GM18505 (cell line): Measurements from ENCODE around the gene DNASE1L2.

ENCODE experiments used
- ATAC-seq: cut with Tn5 transposase; IDR thresholded peaks from one replicate; pipeline ENCODE4 v1.9.1; 2021; ENCODE audit not compliant: unreplicated experiment
- POLR2A ChIP-seq: IDR thresholded peaks from 4 replicates; pipeline ENCODE4 v1.6.1; 2011; ENCODE audit warnings: borderline replicate concordance; ENCODE audit not compliant: insufficient read depth, insufficient read length; ENCODE audit errors: extremely low read depth

The DNASE1L2 gene

GRCh38 chr16:2206780-2207433 lies 29.3 kb upstream of the DNASE1L2 start:
- TF ChIP-seq POLR2A, result no peak
- no peak for ATAC-seq

- TF ChIP-seq POLR2A, result no peak
- ATAC-seq, result no peak
Measured at GRCh38 chr16:2207872-2208271, 28.4 kb upstream of the DNASE1L2 start.

- ATAC-seq, result no peak
- TF ChIP-seq POLR2A, result no peak
Measured at GRCh38 chr16:2208308-2208707, 27.9 kb upstream of the DNASE1L2 start.

- no peak for ATAC-seq
Measured at GRCh38 chr16:2208772-2209171, 27.5 kb upstream of the DNASE1L2 start.

GRCh38 chr16:2209258-2210008 lies 26.8 kb upstream of the DNASE1L2 start:
- ATAC-seq, result no peak
- no peak for TF ChIP-seq POLR2A

More at GRCh38 chr16:2208772-2209171, 27.5 kb upstream of the DNASE1L2 start:
- no peak for TF ChIP-seq POLR2A

GRCh38 chr16:2210009-2210332 lies 26.3 kb upstream of the DNASE1L2 start:
- no peak for ATAC-seq
- TF ChIP-seq POLR2A, result no peak

- TF ChIP-seq POLR2A, result no peak
- ATAC-seq, result no peak
Measured at GRCh38 chr16:2210386-2211365, 25.6 kb upstream of the DNASE1L2 start, which contains the start of gene BRICD5. Gene BRICD5, minus strand, starts transcription at chr16:2210863. Its CDS starts 30 bp downstream, at chr16:2210833.

- no peak for TF ChIP-seq POLR2A
- no peak for ATAC-seq
Measured at GRCh38 chr16:2211923-2212347, 24.3 kb upstream of the DNASE1L2 start.

- ATAC-seq, result no peak
- no peak for TF ChIP-seq POLR2A
Measured at GRCh38 chr16:2212362-2213324, 23.6 kb upstream of the DNASE1L2 start.

GRCh38 chr16:2213817-2214718 lies 22.2 kb upstream of the DNASE1L2 start:
- no peak for TF ChIP-seq POLR2A
- peak; percentile 13 for ATAC-seq

GRCh38 chr16:2214719-2214968 lies 21.6 kb upstream of the DNASE1L2 start, which contains the start of gene PGP:
Gene PGP, minus strand, starts transcription at chr16:2214840. Its CDS starts 63 bp downstream, at chr16:2214777.
- peak; percentile 37 for TF ChIP-seq POLR2A
- peak; percentile 85 for ATAC-seq
